ENCODE measurements around the gene SCGB1C1. TPM values are rescaled to one million over a fixed set of nuclear protein-coding genes. Genes with fewer than 3 reads are reported as not detected.

The SCGB1C1 gene
- total RNA-seq, 6 experiments from 2014 or later, result not detected

DNA sequence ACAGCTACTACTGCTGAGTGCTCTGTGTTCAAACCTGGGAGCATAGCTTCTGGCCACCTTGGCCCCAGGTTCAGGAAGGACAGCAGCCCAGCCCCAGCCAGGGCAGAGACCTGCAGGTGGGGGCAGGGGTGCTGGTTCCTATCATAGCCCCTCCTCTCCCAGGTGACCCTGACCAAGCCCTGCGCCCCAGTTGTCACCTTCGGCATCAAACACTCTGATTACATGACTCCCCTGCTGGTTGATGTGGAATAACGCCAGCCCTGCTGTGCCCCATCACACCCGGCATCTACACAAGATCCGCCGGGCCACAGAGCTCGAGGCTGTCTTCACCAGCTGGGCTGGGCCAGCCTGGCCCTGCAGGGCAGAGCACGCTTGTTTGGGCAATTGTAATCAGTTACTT lies 6.9 kb downstream of the SCGB1C1 start:
- no peaks in the 10 kb centered on the region for H3K27me3 ChIP-seq
- no peaks in the 10 kb centered on the region for H3K4me1 ChIP-seq
- DNase-seq (no peak), ATAC-seq (peak in 1 of 4 donors; percentile 11)
- peaks cover 0 to 6% (median 1%) of the 10 kb centered on the region in 4 donors for H3K36me3 ChIP-seq
- H3K27ac ChIP-seq, result no peak overlapping the region
- WGBS (ENCODE audit: insufficient coverage, low coverage, low lambda C conversion rate, missing lambda C conversion rate), result 87% methylated on average over 3 of the region's 8 CpGs
- H3K9me3 ChIP-seq, result no peaks in the 10 kb centered on the region
- intact Hi-C loops (cut with DNase I), result loop anchor here in 1 of 2 donors (5.0 kb wide), 1 partner anchor 48 kb away; no protein-coding TSS in a partner anchor
- no peak overlapping the region for H3K4me3 ChIP-seq
- no peak for TF ChIP-seq POLR2A (IDR thresholded peaks at IDR 0.05)
- TF ChIP-seq, protein P1, sequence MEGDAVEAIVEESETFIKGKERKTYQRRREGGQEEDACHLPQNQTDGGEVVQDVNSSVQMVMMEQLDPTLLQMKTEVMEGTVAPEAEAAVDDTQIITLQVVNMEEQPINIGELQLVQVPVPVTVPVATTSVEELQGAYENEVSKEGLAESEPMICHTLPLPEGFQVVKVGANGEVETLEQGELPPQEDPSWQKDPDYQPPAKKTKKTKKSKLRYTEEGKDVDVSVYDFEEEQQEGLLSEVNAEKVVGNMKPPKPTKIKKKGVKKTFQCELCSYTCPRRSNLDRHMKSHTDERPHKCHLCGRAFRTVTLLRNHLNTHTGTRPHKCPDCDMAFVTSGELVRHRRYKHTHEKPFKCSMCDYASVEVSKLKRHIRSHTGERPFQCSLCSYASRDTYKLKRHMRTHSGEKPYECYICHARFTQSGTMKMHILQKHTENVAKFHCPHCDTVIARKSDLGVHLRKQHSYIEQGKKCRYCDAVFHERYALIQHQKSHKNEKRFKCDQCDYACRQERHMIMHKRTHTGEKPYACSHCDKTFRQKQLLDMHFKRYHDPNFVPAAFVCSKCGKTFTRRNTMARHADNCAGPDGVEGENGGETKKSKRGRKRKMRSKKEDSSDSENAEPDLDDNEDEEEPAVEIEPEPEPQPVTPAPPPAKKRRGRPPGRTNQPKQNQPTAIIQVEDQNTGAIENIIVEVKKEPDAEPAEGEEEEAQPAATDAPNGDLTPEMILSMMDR (IDR thresholded peaks at IDR 0.05), result no peak

DNA sequence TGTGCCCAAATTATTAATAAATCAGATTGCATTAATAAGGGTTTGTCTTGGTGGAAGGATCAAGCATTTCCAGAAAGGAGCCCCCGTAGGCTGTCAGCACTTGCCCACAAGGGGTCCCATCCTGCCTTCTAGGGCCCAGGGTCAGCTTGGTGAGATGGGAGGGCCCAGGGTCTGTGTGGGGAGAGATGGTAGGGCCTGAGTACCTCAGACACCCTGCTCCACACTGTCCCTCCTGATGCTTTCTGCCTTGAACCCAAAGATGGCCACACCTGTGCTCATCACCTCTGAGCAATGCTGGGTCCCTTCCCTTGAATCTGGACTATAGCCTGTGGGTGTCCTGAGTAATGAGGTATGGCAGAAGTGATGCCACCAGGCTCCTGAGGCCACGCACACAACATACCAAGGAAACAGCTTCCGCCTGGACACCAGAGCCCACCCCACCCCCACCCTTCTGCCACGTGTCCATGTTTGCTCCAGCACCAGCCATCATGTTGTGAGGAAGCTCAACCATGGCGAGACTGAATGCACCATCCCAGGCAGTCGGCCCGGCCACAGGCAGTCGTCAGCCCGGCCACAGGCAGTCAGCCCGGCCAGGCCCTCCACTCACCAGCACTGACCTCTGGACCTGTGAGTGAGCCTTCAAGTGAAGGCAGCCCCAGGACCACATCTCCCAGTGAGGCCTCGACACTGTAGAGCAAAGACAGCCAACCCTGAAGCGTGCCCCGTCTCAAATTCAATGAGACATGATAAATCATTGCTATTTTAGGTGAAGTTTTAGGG lies 7.5 kb downstream of the SCGB1C1 start:
- TF ChIP-seq POLR2A (IDR thresholded peaks at IDR 0.05), result no peak
- TF ChIP-seq, protein P1 (IDR thresholded peaks at IDR 0.05), result no peak
- no peaks in the 10 kb centered on the region for H3K27me3 ChIP-seq
- no peak overlapping the region for H3K4me3 ChIP-seq
- H3K4me1 ChIP-seq, result peaks cover 0 to 5% (median 1%) of the 10 kb centered on the region in 4 donors
- no peak overlapping the region for H3K27ac ChIP-seq
- H3K9me3 ChIP-seq, result no peaks in the 10 kb centered on the region
- intact Hi-C loops (cut with DNase I), result loop anchor here in 1 of 2 donors (5.0 kb wide), 1 partner anchor 47 kb away; no protein-coding TSS in a partner anchor
- DNase-seq (no peak), ATAC-seq (no peak)
- peaks cover 0 to 12% (median 2%) of the 10 kb centered on the region in 4 donors for H3K36me3 ChIP-seq
- WGBS (ENCODE audit: insufficient coverage, low coverage, low lambda C conversion rate, missing lambda C conversion rate), result 97% methylated on average over 4 of the region's 13 CpGs

DNA sequence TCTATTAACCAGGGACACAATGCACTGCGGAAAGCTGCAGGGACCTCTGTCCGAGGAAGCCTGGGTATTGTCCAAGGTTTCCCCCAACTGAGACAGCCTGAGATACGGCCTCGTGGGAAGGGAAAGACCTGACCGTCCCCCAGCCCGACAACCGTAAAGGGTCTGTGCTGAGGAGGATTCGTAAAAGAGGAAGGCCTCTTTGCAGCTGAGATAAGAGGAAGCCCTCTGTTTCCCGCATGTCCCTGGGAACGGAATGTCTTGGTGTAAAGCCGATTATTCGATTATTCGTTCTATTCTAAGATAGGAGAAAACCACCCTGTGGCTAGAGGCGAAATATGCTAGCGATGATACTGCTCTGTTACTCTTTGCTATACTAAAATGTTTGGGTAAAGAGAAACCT lies 9.1 kb downstream of the SCGB1C1 start:
- intact Hi-C loops (cut with DNase I), result loop anchor here in 1 of 2 donors (5.0 kb wide), 1 partner anchor 45 kb away; no protein-coding TSS in a partner anchor
- Histone ChIP-seq H3K4me3 (no peak overlapping the region), H3K4me1 (peaks cover 0 to 14% (median 8%) of the 10 kb centered on the region in 4 donors), H3K9me3 (no peaks in the 10 kb centered on the region), H3K27me3 (no peaks in the 10 kb centered on the region), H3K36me3 (peaks cover 0 to 17% (median 4%) of the 10 kb centered on the region in 4 donors), H3K27ac (no peak overlapping the region)
- TF ChIP-seq, protein P1 (IDR thresholded peaks at IDR 0.05), result no peak
- no peak for TF ChIP-seq POLR2A (IDR thresholded peaks at IDR 0.05)
- 50% methylated on average over 11 of the region's 15 CpGs for WGBS (ENCODE audit: insufficient coverage, low coverage, low lambda C conversion rate, missing lambda C conversion rate)
- ATAC-seq, result no peak
- no peak for DNase-seq

DNA sequence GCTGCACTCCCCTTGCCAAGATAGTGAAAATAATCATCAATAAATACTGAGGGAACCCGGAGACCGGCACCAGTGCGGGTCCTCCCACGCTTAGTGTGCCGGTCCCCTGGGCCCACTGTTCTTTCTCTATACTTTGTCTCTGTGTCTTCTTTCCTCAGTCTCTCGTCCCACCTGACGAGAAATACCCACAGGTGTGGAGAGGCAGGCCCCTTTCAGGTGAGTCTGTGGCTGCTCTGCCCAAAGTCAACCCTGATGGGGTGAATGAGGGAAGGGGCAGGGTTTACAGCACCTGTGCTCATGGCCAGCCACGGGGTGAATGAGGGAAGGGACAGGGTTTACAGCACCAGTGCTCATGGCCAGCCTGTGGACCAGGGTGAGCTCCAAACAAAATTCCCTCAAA lies 9.6 kb downstream of the SCGB1C1 start:
- peaks cover 0 to 17% (median 4%) of the 10 kb centered on the region in 4 donors for H3K36me3 ChIP-seq

More for the DNA sequence above, 9.6 kb downstream of the SCGB1C1 start:
- 75% methylated on average over 8 of the region's 8 CpGs for WGBS (ENCODE audit: insufficient coverage, low coverage, low lambda C conversion rate, missing lambda C conversion rate)
- no peak for DNase-seq
- no peaks in the 10 kb centered on the region for H3K9me3 ChIP-seq
- TF ChIP-seq, protein P1 (IDR thresholded peaks at IDR 0.05), result no peak
- TF ChIP-seq POLR2A (IDR thresholded peaks at IDR 0.05), result no peak
- H3K27me3 ChIP-seq, result no peaks in the 10 kb centered on the region
- peaks cover 0 to 14% (median 8%) of the 10 kb centered on the region in 4 donors for H3K4me1 ChIP-seq
- ATAC-seq, result no peak
- no peak overlapping the region for H3K27ac ChIP-seq
- H3K4me3 ChIP-seq, result no peak overlapping the region
- intact Hi-C loops (cut with DNase I), result loop anchor here in 1 of 2 donors (5.0 kb wide), 1 partner anchor 45 kb away; no protein-coding TSS in a partner anchor

Data from right lobe of liver (tissue), 6 donors.